Neural progenitor cell (in vitro differentiated cells): ENCODE measurements around the gene ZNF605.

ENCODE experiments used
- EZH2 ChIP-seq: fragments of 200-600 bp; sonication (generic); IDR thresholded peaks from 2 replicates; pipeline ENCODE4 v1.6.1; 2017; ENCODE audit warnings: antibody characterized with exemption, mild to moderate bottlenecking, moderate library complexity
- TF ChIP-seq, protein P1 (sequence below): fragments of 200-600 bp; sonication (generic); IDR thresholded peaks from 2 replicates; pipeline ENCODE4 v1.5.1; 2017; ENCODE audit warnings: antibody characterized with exemption, mild to moderate bottlenecking

DNA sequence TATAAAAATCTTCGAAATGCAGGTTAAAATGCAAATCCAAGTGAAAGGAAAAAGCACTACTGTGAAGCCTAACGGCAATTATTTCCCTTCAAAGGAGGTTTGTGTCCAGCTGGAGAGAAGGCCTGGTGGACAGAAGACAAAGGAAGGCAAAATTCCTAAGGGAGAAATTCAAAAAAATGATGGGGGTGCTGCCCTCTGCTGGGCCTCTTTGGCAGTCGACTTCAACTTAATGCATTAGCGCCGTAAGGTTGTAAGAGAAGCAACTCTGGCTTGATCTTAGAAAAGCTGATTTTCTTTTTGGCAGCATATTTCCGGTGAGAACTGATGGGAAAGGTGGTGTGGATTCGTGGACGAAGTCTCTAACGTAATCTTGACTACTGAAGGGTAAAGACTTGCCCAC, 34.4 kb downstream of the ZNF605 start:
- TF ChIP-seq, protein P1, sequence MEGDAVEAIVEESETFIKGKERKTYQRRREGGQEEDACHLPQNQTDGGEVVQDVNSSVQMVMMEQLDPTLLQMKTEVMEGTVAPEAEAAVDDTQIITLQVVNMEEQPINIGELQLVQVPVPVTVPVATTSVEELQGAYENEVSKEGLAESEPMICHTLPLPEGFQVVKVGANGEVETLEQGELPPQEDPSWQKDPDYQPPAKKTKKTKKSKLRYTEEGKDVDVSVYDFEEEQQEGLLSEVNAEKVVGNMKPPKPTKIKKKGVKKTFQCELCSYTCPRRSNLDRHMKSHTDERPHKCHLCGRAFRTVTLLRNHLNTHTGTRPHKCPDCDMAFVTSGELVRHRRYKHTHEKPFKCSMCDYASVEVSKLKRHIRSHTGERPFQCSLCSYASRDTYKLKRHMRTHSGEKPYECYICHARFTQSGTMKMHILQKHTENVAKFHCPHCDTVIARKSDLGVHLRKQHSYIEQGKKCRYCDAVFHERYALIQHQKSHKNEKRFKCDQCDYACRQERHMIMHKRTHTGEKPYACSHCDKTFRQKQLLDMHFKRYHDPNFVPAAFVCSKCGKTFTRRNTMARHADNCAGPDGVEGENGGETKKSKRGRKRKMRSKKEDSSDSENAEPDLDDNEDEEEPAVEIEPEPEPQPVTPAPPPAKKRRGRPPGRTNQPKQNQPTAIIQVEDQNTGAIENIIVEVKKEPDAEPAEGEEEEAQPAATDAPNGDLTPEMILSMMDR: peak; percentile 34
- no peak for TF ChIP-seq EZH2
